H1 (cell line): ENCODE measurements around the gene DCUN1D2. TPM values are rescaled to one million over a fixed set of nuclear protein-coding genes. Genes with fewer than 3 reads are reported as not detected.

Experiments
- CTCF ChIA-PET: fragments of 300-600 bp; sonication (Branson Sonifier 250); formaldehyde crosslinking; loops from one replicate; lab custom pipeline; 2021; ENCODE audit not compliant: partially characterized antibody; lab: Charles Lee
- POLR2A ChIA-PET: fragments of 300-600 bp; sonication (Branson Sonifier 250); formaldehyde crosslinking; loops from one replicate; lab custom pipeline; 2021; ENCODE audit warnings: inconsistent platforms; ENCODE audit not compliant: partially characterized antibody; lab: Charles Lee
- DNase-seq, 2 experiments: peaks; one replicate each; pipeline versions ENCODE4 v3.0.0 to v3.0.0-alpha.2; 2010 to 2022; ENCODE audit warnings: low spot score in 2 of 2, low read depth in 1 of 2, mixed read lengths in 1 of 2
- FAIRE-seq: peaks from 2 replicates; lab custom pipeline; 2011; peaks lifted over from hg19 to GRCh38; lab: Jason Lieb, UNC
- H2AFZ ChIP-seq: 2 replicates; pipeline ENCODE4 v1.8.1; 2012; ENCODE audit warnings: low read length, inconsistent platforms
- H2AK5ac ChIP-seq: 2 replicates; pipeline ENCODE4 v1.6.1; 2013; ENCODE audit warnings: low read depth, low read length
- H2BK120ac ChIP-seq: replicated peaks from 2 replicates; pipeline ENCODE3; 2013; ENCODE audit warnings: low read depth, low read length, inconsistent platforms
- H2BK12ac ChIP-seq: 2 replicates; pipeline ENCODE4 v1.6.1; 2013; ENCODE audit warnings: low read depth, low read length
- H2BK15ac ChIP-seq: 2 replicates; pipeline ENCODE4 v1.6.1; 2013; ENCODE audit warnings: low read length
- H2BK20ac ChIP-seq: 2 replicates; pipeline ENCODE4 v1.6.1; 2013; ENCODE audit warnings: low read length
- H2BK5ac ChIP-seq: 2 replicates; pipeline ENCODE4 v1.6.1; 2013; ENCODE audit warnings: low read depth, low read length
- H3K14ac ChIP-seq: 2 replicates; pipeline ENCODE4 v1.6.1; 2013; ENCODE audit warnings: inconsistent platforms; ENCODE audit not compliant: insufficient read length
- H3K18ac ChIP-seq: 2 replicates; pipeline ENCODE4 v1.6.1; 2013; ENCODE audit warnings: low read length; ENCODE audit errors: extremely low read depth
- H3K23ac ChIP-seq: 2 replicates; pipeline ENCODE4 v1.6.1; 2013; ENCODE audit warnings: inconsistent platforms; ENCODE audit not compliant: insufficient read length
- H3K23me2 ChIP-seq: 2 replicates; pipeline ENCODE4 v1.6.1; 2013; ENCODE audit warnings: low read depth, low read length
- H3K27ac ChIP-seq: 2 replicates; pipeline ENCODE4 v1.6.1; 2011; ENCODE audit warnings: low read depth, low read length, inconsistent platforms
- H3K27me3 ChIP-seq, 4 experiments: replicated peaks in 1 of 4; 1 replicate in 1 of 4; 2 replicates in 3 of 4; pipeline versions ENCODE4 v1.6.1 to v1.8.1; 2011 to 2013; ENCODE audit warnings: low read length in 3 of 4, mild to moderate bottlenecking in 3 of 4, inconsistent platforms in 2 of 4, mixed read lengths in 2 of 4, moderate library complexity in 1 of 4; ENCODE audit not compliant: control insufficient read depth in 3 of 4, insufficient read depth in 3 of 4; ENCODE audit errors: extremely low read depth in 1 of 4
- H3K36me3 ChIP-seq, 4 experiments: 2 replicates each; pipeline versions ENCODE4 v1.6.1 to v1.8.1; 2011 to 2013; ENCODE audit warnings: mild to moderate bottlenecking in 4 of 4, low read length in 3 of 4, moderate library complexity in 2 of 4, control low read depth in 1 of 4, inconsistent platforms in 1 of 4; ENCODE audit not compliant: insufficient read depth in 4 of 4, control insufficient read depth in 2 of 4
- H3K4ac ChIP-seq: replicated peaks from 2 replicates; pipeline ENCODE3; 2013; ENCODE audit warnings: low read length, low read depth, mixed read lengths, inconsistent platforms; ENCODE audit not compliant: insufficient read length
- H3K4me1 ChIP-seq, 4 experiments: replicated peaks in 1 of 4; 1 replicate in 1 of 4; 2 replicates in 3 of 4; pipeline versions ENCODE4 v1.6.1 to v1.8.1; 2011 to 2013; ENCODE audit warnings: low read length in 3 of 4, inconsistent platforms in 2 of 4, mixed read lengths in 1 of 4; ENCODE audit not compliant: insufficient read depth in 4 of 4, control insufficient read depth in 3 of 4
- H3K4me2 ChIP-seq, 2 experiments: 2 replicates each; pipeline versions ENCODE4 v1.6.1 to v1.8.1; 2011 to 2013; ENCODE audit warnings: low read depth in 2 of 2, low read length in 2 of 2, control low read depth in 1 of 2, inconsistent platforms in 1 of 2, mild to moderate bottlenecking in 1 of 2; ENCODE audit not compliant: insufficient read depth in 1 of 2
- H3K4me3 ChIP-seq, 4 experiments: fragments of 200-600, 300-600 bp in 1 of 4; sonication (generic), shearing (Covaris generic), sonication (Bioruptor Twin) in 1 of 4; 2 replicates each; pipeline versions ENCODE4 v1.5.1 to v1.8.1; 2011 to 2016; ENCODE audit warnings: low read length in 4 of 4, low read depth in 3 of 4, control low read depth in 2 of 4, inconsistent platforms in 2 of 4, mild to moderate bottlenecking in 2 of 4, mixed read lengths in 1 of 4, moderate library complexity in 1 of 4; ENCODE audit not compliant: insufficient read depth in 2 of 4; ENCODE audit errors: extremely low read depth in 1 of 4
- H3K56ac ChIP-seq: replicated peaks from 2 replicates; pipeline ENCODE3; 2013; ENCODE audit warnings: low read depth, mild to moderate bottlenecking, mixed read lengths, low read length, inconsistent platforms; ENCODE audit not compliant: insufficient read length
- H3K79me1 ChIP-seq: 2 replicates; pipeline ENCODE4 v1.6.1; 2013; ENCODE audit warnings: low read depth, low read length, control low read depth
- H3K79me2 ChIP-seq, 2 experiments: 2 replicates each; pipeline versions ENCODE4 v1.6.1 to v1.8.1; 2012 to 2013; ENCODE audit warnings: low read length in 2 of 2, mild to moderate bottlenecking in 2 of 2, inconsistent platforms in 1 of 2; ENCODE audit not compliant: insufficient read depth in 2 of 2, control insufficient read depth in 1 of 2
- H3K9ac ChIP-seq, 4 experiments: replicated peaks in 1 of 4; 1 replicate in 1 of 4; 2 replicates in 3 of 4; pipeline versions ENCODE4 v1.6.1 to v1.8.1; 2011 to 2013; ENCODE audit warnings: low read depth in 3 of 4, low read length in 3 of 4, control low read depth in 2 of 4, mild to moderate bottlenecking in 2 of 4, moderate library complexity in 2 of 4, inconsistent platforms in 1 of 4; ENCODE audit errors: extremely low read depth in 1 of 4
- H3K9me3 ChIP-seq, 2 experiments: 2 replicates each; pipeline versions ENCODE4 v1.6.1 to v1.8.1; 2012 to 2013; ENCODE audit warnings: mild to moderate bottlenecking in 2 of 2, moderate library complexity in 2 of 2, control low read depth in 1 of 2, inconsistent platforms in 1 of 2, low read depth in 1 of 2, low read length in 1 of 2, mixed read lengths in 1 of 2; ENCODE audit not compliant: insufficient read depth in 2 of 2
- H4K20me1 ChIP-seq, 2 experiments: replicated peaks in 1 of 2; 2 replicates each; pipeline versions ENCODE3 to v1.8.1; 2011 to 2013; ENCODE audit warnings: inconsistent platforms in 2 of 2, low read length in 2 of 2, mild to moderate bottlenecking in 1 of 2; ENCODE audit not compliant: insufficient read depth in 2 of 2, control insufficient read depth in 1 of 2
- H4K5ac ChIP-seq: 2 replicates; pipeline ENCODE4 v1.6.1; 2013; ENCODE audit warnings: low read length, low read depth, mixed read lengths, inconsistent platforms; ENCODE audit not compliant: insufficient read length
- H4K8ac ChIP-seq: 2 replicates; pipeline ENCODE4 v1.8.0; 2013; ENCODE audit warnings: mild to moderate bottlenecking, moderate library complexity, low read length, inconsistent platforms; ENCODE audit not compliant: insufficient read depth; ENCODE audit errors: extremely low read depth
- H4K91ac ChIP-seq: replicated peaks from 2 replicates; pipeline ENCODE3; 2013; ENCODE audit warnings: low read length, mixed read lengths, inconsistent platforms; ENCODE audit not compliant: insufficient read length
- BCL11A ChIP-seq, 2 experiments: IDR thresholded peaks; one replicate each; pipeline ENCODE4 v1.6.1; 2011; ENCODE audit warnings: low read depth in 2 of 2, low read length in 2 of 2, mild to moderate bottlenecking in 2 of 2
- CBX8 ChIP-seq: fragments of 300-800, 300-1000 bp; sonication (generic); IDR thresholded peaks from 2 replicates; pipeline ENCODE4 v1.7.1; 2016; ENCODE audit warnings: low read depth, low read length, borderline replicate concordance
- CREB1 ChIP-seq: IDR thresholded peaks from 2 replicates; pipeline ENCODE4 v1.6.1; 2012; ENCODE audit warnings: inconsistent platforms
- CTBP2 ChIP-seq: IDR thresholded peaks from 2 replicates; pipeline ENCODE4 v1.7.0; 2011; ENCODE audit warnings: borderline replicate concordance, mild to moderate bottlenecking, moderate library complexity, mixed read lengths, low read length; ENCODE audit not compliant: insufficient read depth, insufficient read length
- GTF2F1 ChIP-seq: IDR thresholded peaks from 2 replicates; pipeline ENCODE4 v1.6.1; 2012; ENCODE audit warnings: low read depth, low read length, improper control_type of control experiment, borderline replicate concordance
- RXRA ChIP-seq: IDR thresholded peaks from 2 replicates; pipeline ENCODE4 v1.6.1; 2011; ENCODE audit warnings: low read depth, mild to moderate bottlenecking, low read length, moderate library complexity; ENCODE audit not compliant: insufficient read depth
- SIX5 ChIP-seq: IDR thresholded peaks from 2 replicates; pipeline ENCODE4 v1.6.1; 2011; ENCODE audit warnings: mild to moderate bottlenecking, low read depth, low read length
- TEAD4 ChIP-seq: IDR thresholded peaks from 2 replicates; pipeline ENCODE4 v1.6.1; 2012; ENCODE audit warnings: low read depth, low read length, inconsistent platforms, mixed read lengths
- WGBS, 2 experiments: shearing (Covaris generic) in 1 of 2; methylation state at CpG; one replicate each; pipeline versions ENCODE4 v1.1.6 to v1.1.7; 2013 to 2015; ENCODE audit warnings: low lambda C conversion rate in 2 of 2, mixed read lengths in 2 of 2, inconsistent platforms in 1 of 2, low coverage in 1 of 2, missing lambda C conversion rate in 1 of 2; ENCODE audit not compliant: insufficient replicate concordance in 2 of 2, insufficient coverage in 1 of 2, insufficient read length in 1 of 2; ENCODE audit errors: extremely low coverage in 1 of 2, missing lambda C conversion rate in 1 of 2; 5-methylcytosine and 5-hydroxymethylcytosine counted together
- polyA plus RNA-seq, 7 experiments: library from polyadenylated mRNA; depleted of rRNA in 3 of 7; stranded (reverse) in 5 of 7; unstranded in 2 of 7; fragments of >200 nt in 5 of 7; fragments of 200-250 nt in 2 of 7; gene quantifications; 1 replicate in 5 of 7; 2 replicates in 1 of 7; 4 replicates in 1 of 7; pipeline versions ENCODE4 v1.2.1 to v1.2.3, GENCODE V29; 2011 to 2013; ENCODE audit warnings: missing spikeins in 2 of 7, mixed read lengths in 2 of 7
- total RNA-seq: library from RNA; stranded (reverse); fragmentation: NEBNext Ultra II Directional; extraction: Animal tissue kit (Norgen Biotek cat#: 25700); gene quantifications from 2 replicates; pipeline ENCODE4 v1.2.1, GENCODE V29; 2021
- TF ChIP-seq, protein P1 (sequence below): IDR thresholded peaks from 2 replicates; pipeline ENCODE4 v1.6.1; 2012; ENCODE audit warnings: low read length, inconsistent platforms
- TF ChIP-seq, protein P2 (sequence below): IDR thresholded peaks from 2 replicates; pipeline ENCODE4 v1.6.1; 2011; ENCODE audit warnings: low read length, improper control_type of control experiment

Gene DCUN1D2
- total and polyA plus RNA-seq, 2 of the 8 experiments (the other 6 are each of a cell fraction or from before 2014, with no cell fraction given), result 19.5 to 35.3 TPM

DNA sequence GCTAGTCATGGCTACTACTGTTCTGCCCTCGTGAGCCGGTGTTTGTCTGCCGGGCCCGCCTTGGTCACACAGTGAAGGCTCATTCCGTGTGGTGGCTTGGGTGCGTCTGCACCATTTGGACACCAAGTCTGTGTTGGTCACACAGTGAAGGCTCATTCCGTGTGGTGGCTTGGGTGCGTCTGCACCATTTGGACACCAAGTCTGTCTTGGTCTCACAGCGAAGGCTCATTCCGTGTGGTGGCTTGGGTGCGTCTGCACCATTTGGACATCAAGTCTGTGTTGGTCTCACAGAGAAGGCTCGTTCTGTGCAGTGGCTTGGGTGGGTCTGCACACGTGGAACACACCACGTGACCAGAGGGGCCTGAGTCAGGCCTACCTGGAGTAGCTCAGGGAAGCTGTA is 29.0 kb upstream of the DCUN1D2 start:
- Histone ChIP-seq H2BK5ac (no peak overlapping the region), H3K56ac (no peak overlapping the region), H3K23ac (no peak overlapping the region), H4K5ac (no peak overlapping the region), H2AK5ac (no peak overlapping the region), H3K23me2 (0 out of 2 replicates have a peak, but pooled peaks cover 1% of the 10 kb centered on the region), H2BK12ac (no peak overlapping the region), H3K27ac (no peak overlapping the region), H3K4me2 (no peak overlapping the region), H2BK20ac (no peak overlapping the region), H3K14ac (no peak overlapping the region), H3K79me2 (peaks cover 0 to 2% of the 10 kb centered on the region in 2 experiments; a peak in 1 of 4 replicates), H2AFZ (no peak overlapping the region), H2BK15ac (no peak overlapping the region), H3K9me3 (no peaks in the 10 kb centered on the region), H3K36me3 (peaks cover 0 to 25% (median 12%) of the 10 kb centered on the region in 4 experiments; a peak in 5 of 8 replicates), H3K4me1 (no peaks in the 10 kb centered on the region), H4K8ac (no peak overlapping the region), H4K91ac (no peak overlapping the region), H4K20me1 (peaks cover 0 to 8% of the 10 kb centered on the region in 2 experiments), H3K9ac (no peak overlapping the region), H2BK120ac (no peak overlapping the region), H3K27me3 (no peaks in the 10 kb centered on the region; a peak in 1 of 7 replicates), H3K18ac (no peak overlapping the region), H3K4me3 (no peak overlapping the region), H3K4ac (no peak overlapping the region), H3K79me1 (peaks cover 5% of the 10 kb centered on the region; the same call in 1 of the 2 replicates)
- ChIA-PET POLR2A (interaction anchor here (0.6 to 1.1 kb wide), 2 partner anchors 14 to 22 kb away, joined by 3 read pairs; no protein-coding TSS in a partner anchor), CTCF (interaction anchor here (1.4 to 1.8 kb wide), 2 partner anchors 43 to 61 kb away, joined by 3 to 6 read pairs; no protein-coding TSS in a partner anchor)
- no peak for DNase-seq
- WGBS, 2 experiments, result 93% methylated on average over 14 of the region's 14 CpGs; no CpG with 5 or more reads in 1 of the 2 experiments
- no peak for FAIRE-seq
- TF ChIP-seq SIX5, result no peak
- TF ChIP-seq TEAD4, result no peak
- no peak for TF ChIP-seq CBX8
- TF ChIP-seq BCL11A (IDR thresholded peaks at IDR 0.05; ENCODE audit: low read depth in 2 of 2, low read length in 2 of 2), result no peak
- TF ChIP-seq RXRA, result no peak
- TF ChIP-seq CREB1, result no peak
- no peak for TF ChIP-seq CTBP2
- no peak for TF ChIP-seq GTF2F1
- TF ChIP-seq, protein P1, sequence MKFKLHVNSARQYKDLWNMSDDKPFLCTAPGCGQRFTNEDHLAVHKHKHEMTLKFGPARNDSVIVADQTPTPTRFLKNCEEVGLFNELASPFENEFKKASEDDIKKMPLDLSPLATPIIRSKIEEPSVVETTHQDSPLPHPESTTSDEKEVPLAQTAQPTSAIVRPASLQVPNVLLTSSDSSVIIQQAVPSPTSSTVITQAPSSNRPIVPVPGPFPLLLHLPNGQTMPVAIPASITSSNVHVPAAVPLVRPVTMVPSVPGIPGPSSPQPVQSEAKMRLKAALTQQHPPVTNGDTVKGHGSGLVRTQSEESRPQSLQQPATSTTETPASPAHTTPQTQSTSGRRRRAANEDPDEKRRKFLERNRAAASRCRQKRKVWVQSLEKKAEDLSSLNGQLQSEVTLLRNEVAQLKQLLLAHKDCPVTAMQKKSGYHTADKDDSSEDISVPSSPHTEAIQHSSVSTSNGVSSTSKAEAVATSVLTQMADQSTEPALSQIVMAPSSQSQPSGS, result no peak
- TF ChIP-seq, protein P2, sequence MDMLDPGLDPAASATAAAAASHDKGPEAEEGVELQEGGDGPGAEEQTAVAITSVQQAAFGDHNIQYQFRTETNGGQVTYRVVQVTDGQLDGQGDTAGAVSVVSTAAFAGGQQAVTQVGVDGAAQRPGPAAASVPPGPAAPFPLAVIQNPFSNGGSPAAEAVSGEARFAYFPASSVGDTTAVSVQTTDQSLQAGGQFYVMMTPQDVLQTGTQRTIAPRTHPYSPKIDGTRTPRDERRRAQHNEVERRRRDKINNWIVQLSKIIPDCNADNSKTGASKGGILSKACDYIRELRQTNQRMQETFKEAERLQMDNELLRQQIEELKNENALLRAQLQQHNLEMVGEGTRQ, result no peak
